Smooth muscle cell (in vitro differentiated cells): ENCODE results near the gene CDK18. TPM values are rescaled to one million over a fixed set of nuclear protein-coding genes. Genes with fewer than 3 reads are reported as not detected.

ENCODE experiments used
- polyA plus RNA-seq: library from polyadenylated mRNA; unstranded; fragments of >200 nt; fragmentation: Nextera tagmentation; extraction: Ambion mirVana; gene quantifications from 2 replicates; pipeline ENCODE4 v1.2.1, GENCODE V29; 2016
- small RNA-seq: library from RNA; depleted of rRNA; stranded (forward); fragments of <200 nt; gene quantifications from one replicate; pipeline ENCODE3, GENCODE V24; 2014
- total RNA-seq: library from RNA; depleted of rRNA; stranded (reverse); fragments of >200 nt; gene quantifications from 2 replicates; pipeline ENCODE4 v1.2.3, GENCODE V29; 2014

The CDK18 gene
- total and polyA plus RNA-seq, 2 experiments from 2014 or later: 6.1 TPM

Small RNA genes within 50 kb of the gene (small RNA-seq; reads per million reads assigned to genes)
- not detected for gene RNU2-19P

Other genes starting within 250 kb of the CDK18 start
- gene NUAK2, start 182.9 kb upstream of the CDK18 start, total RNA-seq: 6.6 and 11.3 TPM in 2 replicates
- 15.8 and 16.8 TPM in 2 replicates for gene NUAK2, start 182.9 kb upstream of the CDK18 start, polyA plus RNA-seq
- 0.54 TPM in 1 of 2 replicates, not detected in the other for gene KLHDC8A, start 147.7 kb upstream of the CDK18 start, total RNA-seq
- gene KLHDC8A, start 147.7 kb upstream of the CDK18 start, polyA plus RNA-seq: 0.33 and 0.84 TPM in 2 replicates
- gene LEMD1, start 82.6 kb upstream of the CDK18 start, total RNA-seq: 1.3 and 5.8 TPM in 2 replicates
- 8.0 and 15.0 TPM in 2 replicates for gene LEMD1, start 82.6 kb upstream of the CDK18 start, polyA plus RNA-seq
- 1.3 and 3.9 TPM in 2 replicates for gene BLACAT1, start 48.6 kb upstream of the CDK18 start, total RNA-seq
- gene BLACAT1, start 48.6 kb upstream of the CDK18 start, polyA plus RNA-seq: 0.72 and 2.8 TPM in 2 replicates
- gene ELK4, start 127.3 kb downstream of the CDK18 start, total RNA-seq: 15.5 and 16.6 TPM in 2 replicates
- gene ELK4, start 127.3 kb downstream of the CDK18 start, polyA plus RNA-seq: 3.6 and 3.7 TPM in 2 replicates
- 3.2 and 4.9 TPM in 2 replicates for gene SLC45A3, start 175.8 kb downstream of the CDK18 start, total RNA-seq
- 3.1 and 4.4 TPM in 2 replicates for gene SLC45A3, start 175.8 kb downstream of the CDK18 start, polyA plus RNA-seq
- 139 and 179 TPM in 2 replicates for gene NUCKS1, start 245.5 kb downstream of the CDK18 start, total RNA-seq
- 29.1 and 30.9 TPM in 2 replicates for gene NUCKS1, start 245.5 kb downstream of the CDK18 start, polyA plus RNA-seq